Measurements from ENCODE around the gene VPS52. TPM values are rescaled to one million over a fixed set of nuclear protein-coding genes. Genes with fewer than 3 reads are reported as not detected.

The VPS52 gene
- total RNA-seq, 1 experiment from 2014 or later = 58.2 TPM

DNA sequence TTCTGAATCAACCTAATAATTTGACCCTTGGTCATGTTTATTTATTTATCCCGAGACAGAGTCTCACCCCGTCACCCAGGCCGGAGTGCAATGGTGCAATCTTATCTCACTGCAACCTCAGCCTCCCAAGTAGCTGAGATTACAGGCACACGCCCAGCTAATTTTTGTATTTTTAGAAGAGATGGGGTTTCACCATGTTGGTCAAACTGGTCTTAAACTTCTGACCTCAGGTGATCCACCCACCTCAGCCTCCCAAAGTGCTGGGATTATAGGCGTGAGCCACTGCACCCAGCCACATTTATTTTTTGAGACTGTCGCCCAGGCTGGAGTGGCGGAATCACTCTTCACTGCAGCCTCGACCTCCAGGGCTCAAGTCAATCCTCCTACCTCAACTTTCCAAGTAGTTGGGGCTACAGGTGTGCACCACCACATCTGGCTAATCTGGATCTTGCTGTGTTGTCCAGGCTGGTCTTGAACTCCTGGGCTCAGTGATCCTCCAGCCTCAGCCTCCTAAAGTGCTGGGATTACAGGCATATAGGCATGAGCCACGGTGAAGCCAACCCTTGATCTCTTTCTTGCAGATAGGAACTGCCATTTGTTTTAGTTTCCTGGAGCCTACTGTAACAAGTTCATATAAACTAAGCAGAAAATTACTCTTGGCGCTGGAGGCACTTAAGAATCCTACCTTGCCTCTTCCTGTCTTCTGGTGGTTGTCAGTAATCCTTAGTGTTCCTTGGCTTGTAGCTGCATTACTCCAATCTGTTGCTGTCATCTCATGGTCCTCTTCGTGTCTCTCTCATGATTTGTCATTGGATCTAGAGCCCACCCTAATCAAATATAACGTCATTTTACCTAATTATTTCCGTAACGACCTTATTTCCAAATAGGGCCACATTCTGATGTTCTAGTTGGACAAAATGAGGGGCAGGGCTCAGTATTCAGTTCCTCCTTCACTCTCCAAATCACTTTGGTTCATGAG lies 2.5 kb upstream of the VPS52 start:
- Histone ChIP-seq H3K4me3 (replicated peaks in 1 of 2; ENCODE audit: low read depth in 1 of 2, low read length in 2 of 2) (peak overlapping the region; percentile 75 to 99), H3K4me1 (ENCODE audit: control insufficient read depth in 1 of 2, insufficient read depth in 2 of 2, low read length in 2 of 2) (peaks cover 33 to 59% of the 10 kb centered on the region in 2 experiments), H3K36me3 (ENCODE audit: control insufficient read depth in 1 of 2, insufficient read depth in 2 of 2, low read length in 2 of 2) (peaks cover 31 to 44% of the 10 kb centered on the region in 2 experiments), H3K4me2 (ENCODE audit: low read length) (peak overlapping the region; percentile 86), H3K9me2 (ENCODE audit: insufficient read depth) (no peaks in the 10 kb centered on the region), H3K9me3 (ENCODE audit: control insufficient read depth in 1 of 2, insufficient read depth in 1 of 2, low read depth in 1 of 2, low read length in 2 of 2) (no peaks in the 10 kb centered on the region), H3K9ac (ENCODE audit: low read length) (peak overlapping the region; percentile 98), H3K27ac (ENCODE audit: low read depth, low read length) (peak overlapping the region; percentile 82), H2AFZ (ENCODE audit: low read depth, low read length, poor library complexity, severe bottlenecking) (no peak overlapping the region), H4K20me1 (ENCODE audit: insufficient read depth) (peaks cover 22% of the 10 kb centered on the region), H3K27me3 (ENCODE audit: insufficient read depth, low read length) (no peaks in the 10 kb centered on the region), H3K79me2 (ENCODE audit: insufficient read depth, low read length) (peaks cover 63% of the 10 kb centered on the region)
- ChIA-PET RAD21 (ENCODE audit: low non-redundant PET in 1 of 2, low total read pairs in 2 of 2, uncharacterized antibody in 2 of 2, unreplicated experiment in 2 of 2) (no interaction called here), POLR2A (no interaction called here), CTCF (no interaction called here)
- DNase-seq (ENCODE audit: low read depth, low spot score) (no peak), ATAC-seq (no peak)
- no peak for TF ChIP-seq ZFX (IDR thresholded peaks at IDR 0.05)
- TF ChIP-seq EZH2phosphoT487 (IDR thresholded peaks at IDR 0.05; ENCODE audit: borderline replicate concordance) = no peak
- TF ChIP-seq YY1 (IDR thresholded peaks at IDR 0.05; ENCODE audit: extremely low read depth, insufficient replicate concordance, low read depth, low read length) = no peak
- no peak for TF ChIP-seq SRF (IDR thresholded peaks at IDR 0.05; ENCODE audit: low read depth)
- TF ChIP-seq MAX (IDR thresholded peaks at IDR 0.05) = no peak
- TF ChIP-seq, protein P1, sequence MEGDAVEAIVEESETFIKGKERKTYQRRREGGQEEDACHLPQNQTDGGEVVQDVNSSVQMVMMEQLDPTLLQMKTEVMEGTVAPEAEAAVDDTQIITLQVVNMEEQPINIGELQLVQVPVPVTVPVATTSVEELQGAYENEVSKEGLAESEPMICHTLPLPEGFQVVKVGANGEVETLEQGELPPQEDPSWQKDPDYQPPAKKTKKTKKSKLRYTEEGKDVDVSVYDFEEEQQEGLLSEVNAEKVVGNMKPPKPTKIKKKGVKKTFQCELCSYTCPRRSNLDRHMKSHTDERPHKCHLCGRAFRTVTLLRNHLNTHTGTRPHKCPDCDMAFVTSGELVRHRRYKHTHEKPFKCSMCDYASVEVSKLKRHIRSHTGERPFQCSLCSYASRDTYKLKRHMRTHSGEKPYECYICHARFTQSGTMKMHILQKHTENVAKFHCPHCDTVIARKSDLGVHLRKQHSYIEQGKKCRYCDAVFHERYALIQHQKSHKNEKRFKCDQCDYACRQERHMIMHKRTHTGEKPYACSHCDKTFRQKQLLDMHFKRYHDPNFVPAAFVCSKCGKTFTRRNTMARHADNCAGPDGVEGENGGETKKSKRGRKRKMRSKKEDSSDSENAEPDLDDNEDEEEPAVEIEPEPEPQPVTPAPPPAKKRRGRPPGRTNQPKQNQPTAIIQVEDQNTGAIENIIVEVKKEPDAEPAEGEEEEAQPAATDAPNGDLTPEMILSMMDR (IDR thresholded peaks at IDR 0.05 in 2 of 3, conservative IDR thresholded peaks at IDR 0.05 in 1 of 3; ENCODE audit: borderline replicate concordance in 1 of 3, insufficient read depth in 1 of 3, low read depth in 2 of 3, low read length in 2 of 3) = no peak
- TF ChIP-seq ZNF274 (IDR thresholded peaks at IDR 0.05; ENCODE audit: low read depth, low read length) = no peak
- no peak for TF ChIP-seq CBX3 (IDR thresholded peaks at IDR 0.05; ENCODE audit: low read depth)
- TF ChIP-seq POLR2AphosphoS5 (IDR thresholded peaks at IDR 0.05; ENCODE audit: low read depth, low read length) = no peak; the same call in 1 of the 2 replicates
- no peak for TF ChIP-seq ELF1 (IDR thresholded peaks at IDR 0.05; ENCODE audit: borderline replicate concordance, low read depth)
- no peak for TF ChIP-seq JUND (IDR thresholded peaks at IDR 0.05)
- TF ChIP-seq RAD21 (IDR thresholded peaks at IDR 0.05; ENCODE audit: low read depth) = no peak
- TF ChIP-seq EGR1 (IDR thresholded peaks at IDR 0.05; ENCODE audit: low read depth) = no peak
- TF ChIP-seq CEBPB (IDR thresholded peaks at IDR 0.05; ENCODE audit: low read depth) = no peak
- TF ChIP-seq TCF7L2 (IDR thresholded peaks at IDR 0.05; ENCODE audit: borderline replicate concordance, extremely low read depth, insufficient read depth, insufficient read length) = no peak
- TF ChIP-seq REST (IDR thresholded peaks at IDR 0.05; ENCODE audit: low read depth) = no peak
- no peak for TF ChIP-seq ATF3 (IDR thresholded peaks at IDR 0.05)
- TF ChIP-seq SIN3A (IDR thresholded peaks at IDR 0.05; ENCODE audit: low read depth) = no peak
- no TSS peak for BruUV-seq (replicated peaks)
- intact Hi-C loops (cut with micrococcal nuclease) = no loop called here

Data from HCT116 (cell line).